Motor neuron (in vitro differentiated cells): ENCODE data around the gene CTNNA2. TPM values are rescaled to one million over a fixed set of nuclear protein-coding genes. Genes with fewer than 3 reads are reported as not detected.

Source experiments
- ATAC-seq, 8 experiments: fragments of 200-7000 bp; cut with Tn5 transposase; replicated peaks in 6 of 8; 2 replicates each; pipeline ENCODE4 v1.8.0; 2021; ENCODE audit warnings: mild to moderate bottlenecking in 8 of 8, moderate library complexity in 8 of 8
- H3K27ac ChIP-seq, 2 donors: fragments of 250-450 bp; sonication (Bioruptor Pico); 2 replicates each; pipeline ENCODE4 v1.9.0; 2021; ENCODE audit warnings: antibody characterized with exemption in 2 of 2, mild to moderate bottlenecking in 2 of 2, moderate library complexity in 1 of 2
- H3K4me1 ChIP-seq, 2 donors: fragments of 250-450 bp; sonication (Bioruptor Pico); replicated peaks in 1 of 2; 2 replicates each; pipeline ENCODE4 v1.6.1; 2021; ENCODE audit warnings: antibody characterized with exemption in 2 of 2, mild to moderate bottlenecking in 2 of 2, moderate library complexity in 1 of 2
- H3K4me3 ChIP-seq, 5 donors: fragments of 250-450 bp; sonication (Bioruptor Pico); 2 replicates each; pipeline ENCODE4 v1.9.0; 2021; ENCODE audit warnings: antibody characterized with exemption in 5 of 5, mild to moderate bottlenecking in 5 of 5, moderate library complexity in 4 of 5
- WGBS, 10 experiments: fragments of 450-650 bp; shearing (Covaris generic); methylation state at CpG; one replicate each; pipeline ENCODE4 v1.0.0; 2022; 5-methylcytosine and 5-hydroxymethylcytosine counted together
- in situ Hi-C, 9 experiments: fragments of 400-800 bp; cut with MboI; loops; one replicate each; pipeline ENCODE4 v1.15.0; 2021; ENCODE audit warnings: low sequenced_read_pairs in 9 of 9, low pct_unique_long_range_greater_than_20kb in 2 of 9; ENCODE audit not compliant: unreplicated experiment in 9 of 9
- total RNA-seq, 8 experiments: library from RNA; unstranded; fragments of 300-600 nt; gene quantifications; 2 replicates each; pipeline versions ENCODE4 v1.2.3 to v1.2.4, GENCODE V29; 2022

The CTNNA2 gene
- total RNA-seq, 8 experiments from 2014 or later = 0.81 to 127 (median 56.5) TPM

DNA sequence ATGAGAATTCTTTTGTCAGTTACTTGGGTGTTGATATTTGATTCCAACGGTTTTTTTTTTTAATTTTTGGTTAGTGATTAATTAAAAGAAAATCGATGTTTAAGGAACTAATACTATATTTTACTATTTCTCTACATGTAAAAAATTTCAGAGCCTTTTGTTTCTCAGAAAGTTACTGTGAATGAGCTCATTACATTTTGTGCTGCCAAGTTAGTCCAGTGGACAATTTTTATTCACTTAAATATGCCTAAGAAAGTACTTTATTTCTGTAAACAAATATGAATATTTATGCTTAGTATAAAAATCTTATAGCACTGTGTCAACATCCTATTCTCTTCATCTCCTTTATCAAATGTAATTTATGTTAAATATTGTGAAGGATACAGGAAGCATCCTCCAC is 309.3 kb downstream of the CTNNA2 start:
- in situ Hi-C loops = no loop called here
- WGBS, 10 experiments = 0 to 100% (median 76%) methylated on average over 1 to 2 of the region's 2 CpGs
- Histone ChIP-seq H3K27ac (no peak overlapping the region), H3K4me1 (no peaks in the 10 kb centered on the region), H3K4me3 (no peak overlapping the region)
- ATAC-seq = no peak

DNA sequence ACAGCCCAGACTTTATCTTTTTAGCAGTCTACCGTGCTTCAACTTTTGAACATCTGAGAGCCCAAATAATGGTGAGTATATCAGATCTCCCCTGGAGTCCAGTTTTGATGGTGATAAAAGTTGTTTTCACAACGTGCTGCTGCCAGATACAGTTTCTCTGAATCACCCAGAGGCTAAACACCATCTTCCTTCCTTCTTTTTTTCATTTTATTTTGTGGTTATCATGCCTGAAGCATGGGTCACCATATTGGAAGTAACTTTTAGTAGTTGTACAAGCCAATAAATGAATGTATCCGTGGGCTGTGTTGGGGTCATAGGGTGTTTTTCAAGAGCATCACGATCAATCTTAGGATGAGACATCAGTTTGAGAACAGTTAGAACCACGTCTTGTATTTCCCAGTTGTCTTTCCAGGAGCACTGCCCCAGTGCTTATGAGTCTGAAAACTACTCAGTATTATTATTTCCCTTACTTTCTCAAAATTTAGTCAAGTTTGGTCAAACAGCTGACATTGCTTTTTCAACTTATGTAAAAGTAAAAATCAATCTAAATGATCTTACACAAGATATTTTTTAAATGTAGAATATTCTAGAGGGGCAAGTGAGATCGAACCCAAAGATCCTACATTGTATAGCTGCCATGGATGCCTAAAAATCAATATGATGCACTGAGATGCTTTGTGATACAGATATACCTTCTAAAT is 311.4 kb downstream of the CTNNA2 start:
- Histone ChIP-seq H3K27ac (no peak overlapping the region), H3K4me1 (no peaks in the 10 kb centered on the region), H3K4me3 (no peak overlapping the region)
- 0 to 93% (median 70%) methylated on average over 2 to 6 of the region's 6 CpGs for WGBS, 10 experiments
- in situ Hi-C loops = no loop called here
- no peak for ATAC-seq

GRCh38 chr2:79827881-79828280 is 315.0 kb downstream of the CTNNA2 start:
- Histone ChIP-seq H3K4me3 (no peak overlapping the region), H3K27ac (no peak overlapping the region), H3K4me1 (peaks cover 17 to 26% of the 10 kb centered on the region in 2 donors)
- no peak for ATAC-seq
- in situ Hi-C loops = no loop called here
- 59 to 100% (median 100%) methylated on average over 1 of the region's 1 CpG for WGBS, 10 experiments

DNA sequence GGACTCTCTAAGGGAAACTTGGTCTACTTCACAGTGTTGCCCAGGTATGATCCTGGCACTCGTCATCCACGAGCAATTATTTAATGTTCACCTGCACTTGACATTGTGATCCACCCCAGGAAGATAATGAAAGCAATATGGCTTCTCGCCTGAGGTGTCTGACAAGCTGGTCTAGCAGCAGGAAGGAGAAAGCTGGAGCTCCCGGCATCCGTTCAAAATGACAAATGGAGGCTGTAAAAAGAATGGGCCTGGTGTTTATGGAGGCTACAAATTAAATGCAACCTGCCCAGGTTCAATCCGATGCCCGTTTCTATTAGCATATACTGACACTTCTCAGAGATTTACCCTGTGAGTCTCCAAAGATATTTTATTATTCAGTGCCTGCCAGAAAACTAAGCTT is 317.6 kb downstream of the CTNNA2 start:
- no peak for ATAC-seq
- 4 to 89% (median 50%) methylated on average over 2 to 6 of the region's 7 CpGs; no CpG with 5 or more reads in 1 of the 10 experiments for WGBS, 10 experiments
- in situ Hi-C loops = no loop called here

DNA sequence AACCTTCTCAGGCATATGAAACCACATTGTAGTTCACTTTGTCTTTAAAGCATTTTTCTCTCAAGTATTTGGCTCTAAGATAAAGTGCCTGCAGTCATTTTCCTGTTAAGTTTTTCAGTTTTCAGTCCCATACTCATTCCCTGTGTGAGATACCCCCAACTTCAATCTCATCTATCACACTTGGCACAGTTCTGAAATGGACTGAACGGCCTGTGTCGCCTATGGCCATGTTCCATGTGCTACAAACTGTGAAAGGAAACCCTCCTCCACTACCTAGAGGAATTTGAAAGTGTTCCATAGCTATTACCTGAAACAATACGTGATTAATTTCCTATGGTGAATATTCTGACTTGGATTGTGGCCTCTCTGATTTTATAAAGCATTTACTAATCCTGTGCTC is 319.1 kb downstream of the CTNNA2 start:
- in situ Hi-C loops = no loop called here
- WGBS, 10 experiments = 0 to 57% (median 6%) methylated on average over 1 to 3 of the region's 3 CpGs; no CpG with 5 or more reads in 2 of the 10 experiments
- peaks cover 24 to 39% of the 10 kb centered on the region in 2 donors for H3K4me1 ChIP-seq
- peak in 5 of 8 experiments; percentile 31 to 60 (median 41) for ATAC-seq
- H3K27ac ChIP-seq = peak overlapping the region; percentile 70 to 73
- H3K4me3 ChIP-seq = no peak overlapping the region

More for the DNA sequence above, 317.6 kb downstream of the CTNNA2 start:
- Histone ChIP-seq H3K4me3 (no peak overlapping the region), H3K4me1 (peaks cover 24 to 39% of the 10 kb centered on the region in 2 donors), H3K27ac (no peak overlapping the region)

DNA sequence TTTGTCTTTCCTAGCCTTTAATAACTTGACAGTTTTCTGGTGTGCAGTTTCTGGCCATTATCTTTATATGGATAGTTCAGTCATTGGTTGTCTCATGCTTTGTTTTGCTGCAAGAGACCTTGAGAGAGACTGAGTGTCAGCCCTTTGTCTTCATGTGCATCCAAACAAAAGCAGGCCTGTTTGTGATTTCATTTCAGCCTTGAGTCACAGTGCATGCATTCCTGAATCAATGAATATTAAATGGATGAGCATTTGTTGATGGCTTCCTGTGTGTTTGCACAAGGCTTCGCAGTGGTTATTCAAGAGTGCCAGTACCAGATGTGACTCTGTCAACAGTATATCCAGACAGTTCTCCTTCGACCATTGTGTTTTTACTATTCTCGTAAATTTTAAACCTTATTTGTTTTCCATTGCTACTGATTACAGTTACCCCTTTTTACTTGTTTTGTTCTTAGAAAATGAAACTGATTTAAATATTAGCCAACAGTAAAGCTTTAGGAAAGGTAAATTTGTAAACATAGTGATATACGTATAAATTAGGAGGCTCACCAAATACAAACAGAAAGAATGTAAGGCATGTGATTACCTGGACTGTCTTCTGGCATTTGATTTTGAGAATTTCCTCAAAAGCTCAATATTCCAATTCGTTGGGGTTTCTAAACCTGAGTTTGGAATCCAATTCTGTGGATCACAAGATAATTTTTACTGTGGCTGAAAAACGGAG is 319.8 kb downstream of the CTNNA2 start:
- Histone ChIP-seq H3K27ac (peak overlapping the region; percentile 70 to 73), H3K4me1 (peaks cover 24 to 39% of the 10 kb centered on the region in 2 donors), H3K4me3 (no peak overlapping the region)
- 0 to 42% (median 28%) methylated on average over 3 to 6 of the region's 6 CpGs for WGBS, 10 experiments
- in situ Hi-C loops = no loop called here
- ATAC-seq = peak; percentile 96 to 100 (median 97)

DNA sequence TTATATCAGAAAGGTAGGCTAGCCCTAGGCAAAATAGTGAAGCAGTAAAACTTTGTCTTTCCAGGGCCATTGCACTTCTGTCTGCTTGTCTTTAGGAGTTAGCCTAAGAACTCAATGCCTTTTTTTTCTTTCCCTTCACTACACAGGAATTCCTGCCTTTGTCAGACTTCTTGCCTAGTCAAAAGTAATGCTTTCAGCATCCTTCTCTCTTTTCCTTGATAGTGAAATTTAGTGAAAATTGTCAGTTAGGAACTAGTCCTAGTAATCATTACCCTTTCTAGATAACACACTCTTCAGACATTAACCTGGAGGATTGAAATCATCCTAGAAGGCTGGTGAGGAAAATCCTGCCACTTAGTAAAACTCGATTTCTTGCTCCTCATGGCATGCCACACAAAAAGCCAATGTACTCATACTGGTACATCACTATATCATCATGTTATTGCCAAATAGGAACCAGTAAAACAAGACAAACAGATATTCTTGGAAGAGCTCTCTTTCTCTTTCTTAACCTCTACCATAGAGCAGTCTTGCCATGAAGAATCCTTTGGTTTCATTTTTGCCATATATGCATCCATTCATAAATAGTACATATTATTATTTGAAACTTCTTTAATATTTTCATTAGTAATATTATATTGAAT is 320.5 kb downstream of the CTNNA2 start:
- in situ Hi-C loops = no loop called here
- Histone ChIP-seq H3K27ac (peak overlapping the region; percentile 34 to 72), H3K4me1 (peaks cover 24 to 39% of the 10 kb centered on the region in 2 donors), H3K4me3 (no peak overlapping the region)
- 0 to 87% (median 43%) methylated on average over 1 of the region's 1 CpG; no CpG with 5 or more reads in 3 of the 10 experiments for WGBS, 10 experiments
- no peak for ATAC-seq

GRCh38 chr2:79835911-79836310 is 323.1 kb downstream of the CTNNA2 start:
- WGBS, 10 experiments = 0 to 100% (median 100%) methylated on average over 1 of the region's 1 CpG; no CpG with 5 or more reads in 3 of the 10 experiments
- no peak for ATAC-seq
- H3K4me1 ChIP-seq = peaks cover 19 to 33% of the 10 kb centered on the region in 2 donors
- H3K27ac ChIP-seq = no peak overlapping the region
- in situ Hi-C loops = no loop called here
- H3K4me3 ChIP-seq = no peak overlapping the region

GRCh38 chr2:79844011-79844410 is 331.2 kb downstream of the CTNNA2 start:
- 0 to 89% (median 71%) methylated on average over 1 of the region's 1 CpG; no CpG with 5 or more reads in 1 of the 10 experiments for WGBS, 10 experiments
- no peak overlapping the region for H3K27ac ChIP-seq
- H3K4me1 ChIP-seq = peaks cover 0 to 8% of the 10 kb centered on the region in 2 donors
- in situ Hi-C loops = no loop called here
- no peak for ATAC-seq
- H3K4me3 ChIP-seq = no peak overlapping the region

DNA sequence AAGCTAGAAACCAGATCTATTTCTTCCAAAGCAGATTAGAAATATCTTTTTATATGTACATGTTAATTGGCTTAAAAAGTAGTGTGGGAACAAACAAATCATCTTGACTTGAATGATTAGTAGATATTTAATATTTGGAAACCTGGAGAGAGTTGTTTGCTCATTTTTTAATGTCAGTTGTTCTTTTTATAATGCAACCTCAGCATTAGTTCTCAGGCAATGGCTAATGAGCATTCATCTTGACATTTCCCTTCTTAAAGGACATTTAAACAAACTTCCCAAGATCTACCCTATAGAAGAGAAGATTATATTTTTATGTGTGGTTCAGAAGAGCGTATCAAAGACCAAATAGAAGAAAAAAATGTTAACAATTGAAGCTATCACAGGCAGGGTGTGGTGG is 334.0 kb downstream of the CTNNA2 start:
- Histone ChIP-seq H3K27ac (no peak overlapping the region), H3K4me1 (peaks cover 3 to 16% of the 10 kb centered on the region in 2 donors), H3K4me3 (no peak overlapping the region)
- in situ Hi-C loops = no loop called here
- no peak for ATAC-seq
- WGBS, 10 experiments = 0 to 100% (median 50%) methylated on average over 1 of the region's 1 CpG; no CpG with 5 or more reads in 3 of the 10 experiments

DNA sequence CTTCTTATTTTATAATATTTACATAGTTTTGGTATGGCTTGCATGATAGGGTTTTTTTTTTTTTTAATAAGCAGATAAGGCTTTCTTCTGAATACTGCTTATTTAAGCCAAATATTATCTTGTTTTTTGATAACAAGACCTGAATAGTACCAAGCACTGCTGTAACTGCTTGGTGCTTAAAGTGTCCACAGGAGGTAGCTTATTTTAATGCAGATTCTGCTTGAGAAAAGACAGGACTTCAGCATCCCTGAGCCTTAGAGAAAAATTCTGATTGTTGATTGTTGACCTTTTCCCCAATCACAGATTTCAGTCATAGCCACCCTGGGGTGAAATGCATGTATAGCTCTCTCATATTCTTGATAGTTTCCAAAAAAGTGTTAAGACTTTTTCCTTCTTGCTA is 336.4 kb downstream of the CTNNA2 start:
- no peak overlapping the region for H3K27ac ChIP-seq
- ATAC-seq = no peak
- in situ Hi-C loops = no loop called here
- peaks cover 3 to 16% of the 10 kb centered on the region in 2 donors for H3K4me1 ChIP-seq
- no peak overlapping the region for H3K4me3 ChIP-seq

GRCh38 chr2:79849949-79850348 is 337.1 kb downstream of the CTNNA2 start:
- in situ Hi-C loops = loop anchor here in 6 of 9 experiments (10.0 to 25.0 kb wide), 6 partner anchors 185 to 813 kb away; partner anchors contain the start of genes REG3G (in 5 of the 6) and CTNNA2 (in 2 of the 6)
- Histone ChIP-seq H3K27ac (no peak overlapping the region), H3K4me3 (no peak overlapping the region), H3K4me1 (peaks cover 3 to 16% of the 10 kb centered on the region in 2 donors)
- WGBS, 10 experiments = 0 to 100% (median 0%) methylated on average over 1 of the region's 1 CpG; no CpG with 5 or more reads in 7 of the 10 experiments
- ATAC-seq = no peak

GRCh38 chr2:79850912-79851311 is 338.1 kb downstream of the CTNNA2 start:
- no peak overlapping the region for H3K27ac ChIP-seq
- peaks cover 3 to 16% of the 10 kb centered on the region in 2 donors for H3K4me1 ChIP-seq
- in situ Hi-C loops = loop anchor here in 6 of 9 experiments (10.0 to 25.0 kb wide), 6 partner anchors 186 to 814 kb away; partner anchors contain the start of genes REG3G (in 5 of the 6) and CTNNA2 (in 2 of the 6)
- ATAC-seq = no peak
- H3K4me3 ChIP-seq = no peak overlapping the region
